ENCODE results near the gene SLC34A1.
"Not testable (repeated sequence)": the region's sequence is repeated elsewhere in the genome, so short reads cannot be mapped to it uniquely, and the experiment has no call there.

SLC34A1 gene

GRCh38 chr5:177339107-177339638 lies 45.1 kb upstream of the SLC34A1 start:
- in situ Hi-C loops (cut with MboI; ENCODE audit: low pct_unique_long_range_greater_than_20kb, low sequenced_read_pairs, unreplicated experiment) = no loop called here
- no peak for DNase-seq (ENCODE audit: low spot score)
- TF ChIP-seq CTCF (IDR thresholded peaks at IDR 0.05; ENCODE audit: extremely low read depth, insufficient read depth, missing control alignments) = no peak

- in situ Hi-C loops (cut with MboI; ENCODE audit: low pct_unique_long_range_greater_than_20kb, low sequenced_read_pairs, unreplicated experiment); DNase-seq (ENCODE audit: low spot score): not testable (repeated sequence)
Measured at GRCh38 chr5:177343000-177343399, 41.2 kb upstream of the SLC34A1 start.

- DNase-seq (ENCODE audit: low spot score) = no peak
- no peak for TF ChIP-seq CTCF (IDR thresholded peaks at IDR 0.05; ENCODE audit: extremely low read depth, insufficient read depth, missing control alignments)
- in situ Hi-C loops (cut with MboI; ENCODE audit: low pct_unique_long_range_greater_than_20kb, low sequenced_read_pairs, unreplicated experiment) = no loop called here
Measured at GRCh38 chr5:177343777-177344176, 40.5 kb upstream of the SLC34A1 start.

GRCh38 chr5:177344891-177345290 lies 39.3 kb upstream of the SLC34A1 start:
- no peak for TF ChIP-seq CTCF (IDR thresholded peaks at IDR 0.05; ENCODE audit: extremely low read depth, insufficient read depth, missing control alignments)
- in situ Hi-C loops (cut with MboI; ENCODE audit: low pct_unique_long_range_greater_than_20kb, low sequenced_read_pairs, unreplicated experiment) = no loop called here
- no peak for DNase-seq (ENCODE audit: low spot score)

GRCh38 chr5:177346820-177347219 lies 37.4 kb upstream of the SLC34A1 start:
- no peak for DNase-seq (ENCODE audit: low spot score)
- in situ Hi-C loops (cut with MboI; ENCODE audit: low pct_unique_long_range_greater_than_20kb, low sequenced_read_pairs, unreplicated experiment) = no loop called here
- no peak for TF ChIP-seq CTCF (IDR thresholded peaks at IDR 0.05; ENCODE audit: extremely low read depth, insufficient read depth, missing control alignments)

GRCh38 chr5:177347699-177348098 lies 36.5 kb upstream of the SLC34A1 start:
- no peak for TF ChIP-seq CTCF (IDR thresholded peaks at IDR 0.05; ENCODE audit: extremely low read depth, insufficient read depth, missing control alignments)
- in situ Hi-C loops (cut with MboI; ENCODE audit: low pct_unique_long_range_greater_than_20kb, low sequenced_read_pairs, unreplicated experiment) = no loop called here
- no peak for DNase-seq (ENCODE audit: low spot score)

GRCh38 chr5:177349362-177349647 lies 34.9 kb upstream of the SLC34A1 start:
- in situ Hi-C loops (cut with MboI; ENCODE audit: low pct_unique_long_range_greater_than_20kb, low sequenced_read_pairs, unreplicated experiment) = no loop called here
- no peak for DNase-seq (ENCODE audit: low spot score)

More at GRCh38 chr5:177349362-177349647, 34.9 kb upstream of the SLC34A1 start:
- TF ChIP-seq CTCF (IDR thresholded peaks at IDR 0.05; ENCODE audit: extremely low read depth, insufficient read depth, missing control alignments) = no peak

All from GM13977 (cell line).